Hepatocyte (in vitro differentiated cells): Measurements from ENCODE around the gene CMTM8.

Source experiments
- EZH2 ChIP-seq: fragments of 200-600 bp; sonication (generic); IDR thresholded peaks from 2 replicates; pipeline ENCODE4 v1.6.1; 2016; ENCODE audit warnings: antibody characterized with exemption, mild to moderate bottlenecking, borderline replicate concordance
- EZH2phosphoT487 ChIP-seq: fragments of 200-600 bp; sonication (generic); IDR thresholded peaks from one replicate; pipeline ENCODE4 v1.6.1; 2018; ENCODE audit warnings: antibody characterized with exemption, mild to moderate bottlenecking, low read depth, moderate library complexity; ENCODE audit not compliant: unreplicated experiment, severe bottlenecking
- TF ChIP-seq, protein P1 (sequence below): fragments of 200-600 bp; sonication (generic); IDR thresholded peaks from 2 replicates; pipeline ENCODE4 v1.5.1; 2016; ENCODE audit warnings: antibody characterized with exemption, mild to moderate bottlenecking; ENCODE audit not compliant: poor library complexity

GRCh38 chr3:32189693-32190092 lies 48.8 kb upstream of the CMTM8 start:
- TF ChIP-seq, protein P1, sequence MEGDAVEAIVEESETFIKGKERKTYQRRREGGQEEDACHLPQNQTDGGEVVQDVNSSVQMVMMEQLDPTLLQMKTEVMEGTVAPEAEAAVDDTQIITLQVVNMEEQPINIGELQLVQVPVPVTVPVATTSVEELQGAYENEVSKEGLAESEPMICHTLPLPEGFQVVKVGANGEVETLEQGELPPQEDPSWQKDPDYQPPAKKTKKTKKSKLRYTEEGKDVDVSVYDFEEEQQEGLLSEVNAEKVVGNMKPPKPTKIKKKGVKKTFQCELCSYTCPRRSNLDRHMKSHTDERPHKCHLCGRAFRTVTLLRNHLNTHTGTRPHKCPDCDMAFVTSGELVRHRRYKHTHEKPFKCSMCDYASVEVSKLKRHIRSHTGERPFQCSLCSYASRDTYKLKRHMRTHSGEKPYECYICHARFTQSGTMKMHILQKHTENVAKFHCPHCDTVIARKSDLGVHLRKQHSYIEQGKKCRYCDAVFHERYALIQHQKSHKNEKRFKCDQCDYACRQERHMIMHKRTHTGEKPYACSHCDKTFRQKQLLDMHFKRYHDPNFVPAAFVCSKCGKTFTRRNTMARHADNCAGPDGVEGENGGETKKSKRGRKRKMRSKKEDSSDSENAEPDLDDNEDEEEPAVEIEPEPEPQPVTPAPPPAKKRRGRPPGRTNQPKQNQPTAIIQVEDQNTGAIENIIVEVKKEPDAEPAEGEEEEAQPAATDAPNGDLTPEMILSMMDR, result no peak
- TF ChIP-seq EZH2phosphoT487 (no peak), EZH2 (no peak)
